IPS-NIHi11 (cell line): ENCODE measurements around the gene FLT1.

ENCODE experiments used
- DNase-seq: peaks from one replicate; pipeline ENCODE4 v3.0.0; 2012; ENCODE audit warnings: mixed read lengths, low spot score

FLT1 gene

DNA sequence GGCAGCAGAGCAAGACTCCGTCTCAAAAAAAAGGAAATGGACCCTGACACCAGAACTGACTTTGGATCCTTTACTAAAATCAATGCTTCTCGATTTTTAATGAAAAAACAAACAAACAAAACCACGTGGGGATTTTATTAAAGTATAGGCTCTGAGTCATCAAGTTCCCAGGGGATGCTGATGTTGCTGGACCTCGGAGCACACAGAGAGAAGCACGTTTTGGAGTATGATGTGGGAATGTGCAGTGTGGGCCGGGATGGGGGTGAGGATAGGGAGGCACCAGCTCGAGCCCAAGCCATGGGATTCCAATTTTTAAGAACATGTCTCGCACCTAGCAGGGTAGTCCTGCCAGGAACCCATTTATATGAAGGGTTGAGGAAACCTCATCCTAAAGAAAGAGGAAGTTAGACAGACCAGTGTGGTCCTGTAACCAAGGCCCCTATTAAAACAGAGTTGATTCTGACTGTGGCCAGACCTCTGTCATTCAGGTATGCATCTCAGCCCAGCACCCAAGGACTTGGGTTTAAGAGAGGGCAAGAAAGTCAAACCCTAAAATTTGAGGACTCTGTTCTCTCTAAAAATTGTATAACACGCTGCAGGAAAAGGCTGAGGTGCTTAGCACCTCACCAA is 6.4 kb downstream of the FLT1 start:
- no peak for DNase-seq

DNA sequence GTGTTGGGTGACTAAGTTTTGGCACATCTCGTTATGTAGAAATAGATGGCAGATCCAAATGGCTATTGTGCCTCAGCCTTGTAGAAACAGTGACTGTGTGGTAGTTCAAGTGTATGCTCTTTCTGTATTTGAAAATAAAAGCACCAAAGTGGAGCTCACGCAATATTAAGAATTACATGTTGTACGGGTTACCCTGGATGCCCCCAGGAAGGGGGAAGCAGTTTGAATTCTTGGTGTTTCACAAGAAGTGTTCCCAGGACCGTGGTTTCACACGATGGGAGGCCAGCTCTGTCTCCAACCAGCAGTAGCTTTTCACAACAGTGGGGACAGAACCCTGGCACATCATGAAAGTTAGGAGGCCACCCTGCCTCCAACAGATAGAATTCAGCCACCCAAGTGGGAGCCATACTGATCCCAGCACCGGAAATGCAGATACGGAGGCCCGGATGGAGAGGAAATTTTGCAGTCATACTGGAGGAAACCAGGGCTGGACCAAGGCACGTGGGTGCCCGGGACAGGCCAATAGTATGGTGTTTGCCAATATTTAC is 8.9 kb downstream of the FLT1 start:
- DNase-seq: no peak

DNA sequence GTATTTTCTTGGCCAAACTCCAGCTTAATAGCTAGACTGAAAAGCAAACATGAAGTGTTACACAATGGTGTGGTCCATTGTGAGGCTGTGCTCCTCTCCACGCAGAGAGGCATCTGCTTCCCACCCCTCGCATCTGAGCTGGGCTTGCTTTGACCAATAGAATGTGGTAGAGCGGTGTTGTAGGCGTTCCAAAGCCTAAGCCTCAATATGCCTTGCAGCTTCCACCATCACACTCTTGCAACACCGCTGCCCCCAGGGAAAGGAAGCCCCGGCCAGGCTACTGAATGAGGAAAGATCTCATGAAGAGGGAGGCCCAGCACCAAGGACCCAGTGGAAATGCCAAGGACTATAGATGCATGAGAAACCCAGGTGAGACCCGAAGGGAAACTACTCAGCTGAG is 9.4 kb downstream of the FLT1 start:
- DNase-seq: no peak

DNA sequence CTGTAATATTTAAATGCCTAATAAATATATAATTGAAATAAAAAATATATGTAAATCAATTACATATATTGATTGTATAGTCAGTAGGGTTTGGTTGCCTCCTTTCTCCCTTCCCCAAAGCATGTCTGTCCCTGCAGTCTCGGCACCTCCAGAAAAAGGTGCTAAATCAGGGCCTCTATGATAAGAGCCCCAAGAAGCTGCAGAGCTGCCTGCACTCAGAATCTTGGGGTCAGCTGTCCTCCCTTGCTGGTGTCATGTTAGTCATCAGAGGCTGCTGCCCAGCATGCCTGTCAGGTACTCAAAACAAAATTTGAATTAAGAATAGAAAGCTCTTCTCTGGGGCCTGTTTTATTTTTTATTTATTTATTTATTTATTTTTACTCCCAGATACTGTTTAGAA is 9.8 kb downstream of the FLT1 start:
- DNase-seq: no peak

DNA sequence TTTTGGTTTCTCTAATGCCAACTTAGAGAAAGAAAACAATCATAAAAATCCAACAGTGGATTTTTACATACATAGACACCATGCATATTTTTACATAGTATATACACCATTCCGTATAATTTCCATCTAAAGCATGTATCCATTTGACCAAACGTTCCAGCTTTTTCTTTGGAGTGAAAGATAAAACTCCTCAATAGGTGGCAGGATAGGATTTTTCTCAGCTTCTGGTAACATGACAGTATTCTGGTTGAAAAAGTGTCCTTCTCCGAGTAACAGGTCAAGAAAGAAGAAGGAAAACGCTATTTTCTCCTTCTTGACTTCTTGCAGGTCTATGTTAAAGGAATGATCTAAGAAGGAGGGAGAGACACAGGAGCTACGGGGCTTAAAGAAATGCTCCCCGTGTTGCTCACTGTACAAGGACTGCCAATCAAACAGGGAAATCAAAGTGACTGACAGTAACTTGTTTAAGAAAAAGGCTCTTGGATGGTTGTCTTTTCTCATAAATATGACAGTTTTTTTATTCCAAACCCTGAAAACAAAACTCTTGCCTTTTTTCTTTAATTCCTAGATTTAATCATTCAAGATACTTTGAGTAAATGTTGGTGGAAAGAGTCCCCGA is 11.5 kb downstream of the FLT1 start:
- DNase-seq: no peak

DNA sequence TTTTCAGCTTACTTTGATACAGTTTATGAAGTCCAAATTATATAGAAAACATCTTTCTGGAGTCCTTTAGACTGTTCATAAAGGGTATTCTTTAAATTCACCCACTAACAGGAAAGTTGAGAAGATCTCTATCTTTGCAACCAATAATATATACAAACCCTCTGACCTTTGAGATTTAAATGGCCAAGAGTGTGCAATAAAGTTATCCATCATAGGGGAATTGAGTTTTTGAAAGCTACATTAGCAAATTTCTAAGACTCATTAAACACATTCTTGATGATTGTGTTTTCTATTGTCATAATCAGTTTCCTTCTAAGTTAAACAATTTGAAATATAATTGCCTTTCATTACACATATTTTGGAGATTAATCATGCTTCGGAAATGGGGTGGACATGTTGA is 15.9 kb downstream of the FLT1 start:
- no peak for DNase-seq

DNA sequence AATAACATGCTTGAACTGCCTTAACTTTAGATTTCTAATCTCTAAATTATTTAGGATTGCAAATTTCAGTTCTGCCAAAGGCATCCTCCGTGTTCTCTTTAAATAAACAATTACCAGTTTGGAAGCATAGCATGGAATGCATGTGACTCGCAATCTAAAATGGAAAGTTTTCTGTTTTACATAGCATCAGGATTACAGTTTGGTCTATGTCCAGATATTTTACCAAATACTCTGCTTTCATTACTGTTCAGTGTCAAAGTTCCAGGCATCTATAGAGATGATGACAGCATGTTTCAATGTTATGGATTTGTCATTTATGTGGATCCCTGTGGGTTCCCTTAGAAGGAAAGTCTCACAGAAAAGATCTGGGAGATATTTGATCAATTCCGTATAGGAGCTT is 16.8 kb downstream of the FLT1 start:
- no peak for DNase-seq

DNA sequence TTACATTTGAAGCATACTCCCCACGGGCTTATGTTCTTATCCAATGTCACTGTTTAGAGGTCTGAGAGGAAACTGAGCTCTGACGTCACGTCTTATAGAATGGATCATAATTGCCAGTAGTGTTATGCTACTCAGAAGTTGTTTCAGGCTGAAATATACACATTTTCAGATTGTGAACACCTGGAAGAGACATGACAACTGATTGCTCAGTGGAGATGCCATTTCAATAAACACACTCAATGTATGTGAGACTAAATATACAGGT is 17.3 kb downstream of the FLT1 start:
- no peak for DNase-seq

DNA sequence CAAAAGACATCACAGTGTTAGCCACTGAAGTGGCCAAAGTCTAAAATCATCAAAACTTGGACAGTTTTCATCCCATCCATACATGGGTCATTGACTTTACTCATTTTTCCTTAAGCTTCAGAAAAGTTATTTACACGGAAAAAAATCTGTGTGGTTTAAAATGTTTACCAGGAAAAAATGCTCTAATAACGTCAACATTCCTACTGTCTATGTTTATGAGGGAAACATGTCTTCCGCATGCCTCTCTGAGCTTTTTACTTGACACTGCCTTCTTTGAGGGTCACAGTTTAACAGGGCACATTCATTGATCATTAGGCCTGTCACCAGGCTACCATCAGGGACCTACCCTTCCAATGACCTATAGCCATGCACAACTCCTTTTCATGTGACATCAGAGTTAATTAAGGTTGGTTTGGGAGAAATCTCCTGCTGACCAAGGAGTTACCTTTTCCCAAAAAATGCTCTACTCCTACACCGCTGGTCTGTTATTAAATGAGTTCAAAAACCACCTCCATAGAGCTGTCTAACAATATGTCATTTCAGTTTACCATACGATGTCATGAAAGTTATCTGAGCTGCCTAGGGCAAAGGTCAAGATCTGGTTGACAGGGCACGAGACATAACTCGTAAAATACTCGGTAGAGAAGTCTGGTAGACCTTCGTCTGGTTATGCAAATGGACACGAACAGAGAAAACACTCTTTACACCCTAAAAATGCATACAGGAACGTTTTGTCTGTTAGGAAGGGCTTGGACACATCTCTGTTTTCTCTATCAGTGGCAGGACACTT is 17.8 kb downstream of the FLT1 start:
- no peak for DNase-seq

DNA sequence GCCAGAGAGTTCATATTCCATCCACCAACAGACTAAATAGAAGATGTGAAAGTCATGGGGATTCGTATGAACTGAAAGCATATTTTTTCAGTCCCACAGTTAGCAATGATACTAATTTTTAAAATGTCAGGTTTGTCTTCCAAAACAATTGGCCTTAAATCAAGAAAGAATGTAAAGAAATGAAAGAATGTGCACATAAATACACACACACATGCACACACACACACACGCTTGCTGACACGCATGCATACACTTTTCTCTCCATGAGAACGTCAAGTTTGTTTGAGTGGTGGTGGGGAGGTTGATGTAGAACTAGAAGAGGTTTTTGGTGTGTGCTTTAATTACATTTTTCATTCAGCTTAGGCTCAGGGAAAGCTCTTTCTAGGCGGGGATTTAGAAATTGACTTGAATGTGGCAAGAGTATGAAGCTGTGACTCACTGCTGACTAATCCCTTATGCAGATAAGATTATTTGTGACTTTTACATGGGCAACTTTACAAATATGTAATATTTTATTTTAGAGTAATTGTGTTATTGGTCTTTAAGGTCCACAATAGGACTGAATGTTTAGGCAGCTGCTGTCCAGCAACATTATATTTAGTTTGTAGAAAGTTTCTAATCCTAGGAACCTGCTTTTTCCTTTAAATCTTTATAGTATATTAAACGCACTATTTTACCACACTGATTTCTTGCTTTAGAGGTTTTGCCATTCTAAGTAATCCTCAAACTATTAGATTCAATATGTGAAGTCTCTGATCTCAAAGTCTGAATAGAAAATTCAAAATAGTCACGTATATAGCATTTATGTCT is 18.8 kb downstream of the FLT1 start:
- no peak for DNase-seq

DNA sequence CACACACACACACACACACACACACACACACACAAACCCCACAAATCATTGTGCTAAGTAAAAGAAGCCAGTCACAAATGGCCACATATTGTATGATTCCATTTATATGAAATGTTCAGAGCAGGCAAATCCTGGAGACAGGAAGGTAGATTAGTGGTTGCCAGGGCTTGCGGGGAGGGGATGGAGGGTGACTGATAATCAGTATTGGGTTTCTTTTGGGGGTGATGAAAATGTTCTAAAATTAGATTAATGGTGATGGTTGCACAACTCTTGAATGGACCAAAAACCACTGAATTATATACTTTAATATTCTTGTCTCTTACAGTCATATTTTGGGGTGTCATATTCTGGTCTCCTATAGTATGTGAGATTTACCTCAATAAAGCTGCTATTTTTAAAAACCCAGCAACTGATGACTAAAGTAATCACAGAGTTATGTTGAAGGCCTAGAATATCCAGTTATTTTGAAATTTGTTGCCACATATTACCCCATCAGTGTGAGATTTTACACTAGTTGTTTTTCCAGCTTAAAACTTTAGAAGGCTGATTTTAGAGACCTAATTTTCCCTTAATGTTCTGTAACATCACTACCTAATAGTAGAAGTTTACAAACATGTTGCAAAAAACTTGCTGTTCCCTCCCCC is 20.3 kb downstream of the FLT1 start:
- DNase-seq: no peak

DNA sequence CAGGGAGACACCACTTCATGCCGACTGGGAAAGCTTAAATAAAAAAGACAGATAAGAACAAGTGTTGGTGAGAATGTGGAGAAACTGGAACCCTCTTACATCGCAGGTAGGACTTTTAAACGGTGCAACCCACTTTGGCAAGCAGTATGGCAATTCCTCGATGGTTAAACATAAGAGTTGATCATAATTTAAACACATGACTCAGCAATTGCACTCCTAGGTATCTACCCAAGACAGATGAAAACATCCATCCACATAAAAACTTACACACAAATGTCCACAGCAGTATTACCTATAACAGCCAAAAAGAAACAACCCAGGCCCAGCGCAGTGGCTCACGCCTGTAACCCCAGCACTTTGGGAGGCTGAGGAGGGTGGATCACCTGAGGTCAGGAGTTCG is 21.9 kb downstream of the FLT1 start:
- no peak for DNase-seq

DNA sequence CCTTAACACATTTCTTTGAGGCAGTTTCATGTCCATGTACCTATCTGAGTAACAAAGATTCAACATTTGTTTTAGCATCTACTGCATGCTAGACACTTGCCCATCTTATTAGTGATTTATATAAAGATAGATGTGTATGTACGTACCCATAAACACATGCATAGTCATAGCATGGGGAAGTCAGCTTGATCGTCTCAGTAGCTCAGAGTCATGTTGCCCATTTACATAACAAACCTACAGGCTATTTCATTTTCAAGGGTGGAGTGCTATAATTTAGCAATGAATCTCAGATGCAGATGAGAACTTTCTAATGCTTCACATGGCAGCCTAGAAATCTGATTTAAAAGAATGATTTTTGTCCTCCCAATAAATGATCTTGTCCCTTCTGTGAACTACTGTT is 23.5 kb downstream of the FLT1 start:
- no peak for DNase-seq

DNA sequence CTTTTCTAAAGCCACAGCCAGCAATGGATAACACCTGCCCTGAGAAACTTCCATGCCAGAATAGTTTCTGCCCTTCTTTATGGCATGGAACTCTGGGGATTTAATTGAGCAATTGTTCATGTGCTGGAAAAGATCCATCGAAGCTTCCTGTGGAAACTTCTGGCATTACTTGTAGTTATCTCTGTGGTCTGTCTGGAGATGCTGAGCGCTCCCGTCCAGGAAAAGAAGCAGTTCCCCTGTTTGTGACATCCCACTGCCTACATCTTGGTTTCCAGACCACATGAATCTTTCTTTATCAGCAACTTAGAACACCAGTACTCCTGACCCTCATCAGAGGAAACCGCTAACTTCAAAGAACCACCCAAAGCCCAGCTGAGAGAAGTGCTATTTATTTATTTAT is 24.6 kb downstream of the FLT1 start:
- no peak for DNase-seq

DNA sequence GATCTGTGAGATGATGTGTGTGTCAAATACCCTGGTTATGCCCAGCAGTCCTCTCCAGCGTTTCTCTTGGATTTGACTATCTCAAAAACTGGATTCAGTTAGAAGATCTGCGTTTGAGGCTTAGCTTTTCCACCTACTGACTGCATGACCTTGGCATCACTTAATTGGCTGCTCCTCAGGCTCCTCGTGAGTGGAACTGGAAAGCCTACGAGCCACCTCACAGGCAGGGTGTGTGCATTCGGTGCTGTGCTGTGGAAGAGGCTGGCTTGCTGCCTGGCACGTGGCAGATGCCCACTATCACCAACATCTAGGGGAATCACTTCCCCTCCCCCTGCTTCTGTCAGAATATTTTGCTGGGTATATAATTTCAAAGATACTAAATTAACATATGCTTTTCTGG is 25.6 kb downstream of the FLT1 start:
- DNase-seq: no peak

DNA sequence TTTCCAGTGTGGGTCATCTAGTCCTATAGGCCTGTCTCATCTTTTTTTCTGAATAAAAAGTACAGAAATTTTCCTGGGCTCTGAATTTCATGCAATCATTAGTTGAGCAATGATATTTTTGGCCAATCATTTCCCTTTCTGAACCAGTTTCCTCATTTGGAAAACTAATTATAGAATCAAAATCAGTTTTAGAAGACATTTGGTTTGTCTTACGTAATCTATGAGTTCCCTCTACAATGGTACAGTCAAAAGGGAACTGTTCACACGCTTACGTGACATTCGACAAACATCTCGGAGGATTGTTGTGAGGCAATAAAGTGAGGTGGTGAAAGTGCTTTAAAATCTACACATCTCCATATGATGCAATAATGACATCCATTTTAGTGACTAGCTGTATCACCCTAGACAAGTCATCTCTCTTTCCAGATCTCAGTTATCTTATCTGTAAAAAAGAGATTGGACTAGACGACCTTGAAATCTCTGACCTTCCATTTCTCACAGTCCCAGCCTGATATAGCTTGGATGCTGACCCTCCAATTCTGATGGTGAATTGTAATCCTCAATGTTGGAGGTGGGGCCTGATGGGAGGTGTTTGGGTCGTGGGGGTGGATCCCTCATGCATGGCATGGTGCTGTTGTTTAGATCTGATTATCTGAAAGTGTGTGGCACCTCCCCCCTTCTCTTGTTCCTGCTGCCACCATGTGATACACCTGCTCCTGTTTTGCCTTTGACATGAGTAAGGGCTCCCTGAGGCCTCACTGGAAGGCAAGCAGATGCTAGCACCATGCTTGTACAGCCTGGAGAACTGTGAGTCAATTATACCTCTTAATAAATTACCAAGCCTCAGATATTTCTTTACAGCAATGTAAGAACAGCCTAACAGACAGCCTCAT is 26.7 kb downstream of the FLT1 start:
- no peak for DNase-seq

DNA sequence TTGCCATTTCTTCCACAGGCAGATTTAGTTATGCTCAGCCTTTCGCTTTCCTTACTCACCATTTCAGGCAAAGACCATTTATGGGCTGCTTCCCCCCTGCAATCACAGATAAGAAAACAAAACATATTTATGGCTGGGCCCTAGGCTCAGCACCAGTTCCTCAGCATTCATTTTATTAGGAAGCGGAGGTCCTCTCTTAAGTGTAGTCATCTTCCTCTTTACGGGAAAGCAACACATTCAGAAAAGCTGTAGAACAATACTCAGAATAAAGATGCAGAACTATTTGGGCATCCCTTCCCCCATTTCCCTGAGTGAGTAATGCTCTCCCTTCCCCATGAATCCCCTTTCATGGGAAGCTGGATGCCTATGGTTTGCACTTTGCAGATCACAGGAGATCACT is 27.9 kb downstream of the FLT1 start:
- no peak for DNase-seq

DNA sequence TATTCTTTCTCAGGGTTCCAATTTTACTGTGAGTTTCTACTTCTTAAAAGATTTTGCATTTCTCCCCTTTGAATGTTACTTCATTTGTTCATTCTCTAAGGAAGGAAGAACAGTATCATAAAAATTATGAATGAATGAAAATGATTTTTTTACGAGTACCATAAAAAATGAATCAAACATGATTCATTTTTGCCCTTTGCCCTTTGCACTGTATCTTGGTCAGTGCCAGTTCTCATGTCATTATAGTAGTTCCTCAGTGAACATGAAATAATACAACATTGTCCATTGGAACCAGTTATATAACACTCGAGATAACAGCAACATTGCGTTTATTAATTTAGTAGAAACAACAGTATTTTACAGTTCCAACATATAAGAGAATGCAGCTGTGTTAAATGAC is 28.8 kb downstream of the FLT1 start:
- DNase-seq: no peak

DNA sequence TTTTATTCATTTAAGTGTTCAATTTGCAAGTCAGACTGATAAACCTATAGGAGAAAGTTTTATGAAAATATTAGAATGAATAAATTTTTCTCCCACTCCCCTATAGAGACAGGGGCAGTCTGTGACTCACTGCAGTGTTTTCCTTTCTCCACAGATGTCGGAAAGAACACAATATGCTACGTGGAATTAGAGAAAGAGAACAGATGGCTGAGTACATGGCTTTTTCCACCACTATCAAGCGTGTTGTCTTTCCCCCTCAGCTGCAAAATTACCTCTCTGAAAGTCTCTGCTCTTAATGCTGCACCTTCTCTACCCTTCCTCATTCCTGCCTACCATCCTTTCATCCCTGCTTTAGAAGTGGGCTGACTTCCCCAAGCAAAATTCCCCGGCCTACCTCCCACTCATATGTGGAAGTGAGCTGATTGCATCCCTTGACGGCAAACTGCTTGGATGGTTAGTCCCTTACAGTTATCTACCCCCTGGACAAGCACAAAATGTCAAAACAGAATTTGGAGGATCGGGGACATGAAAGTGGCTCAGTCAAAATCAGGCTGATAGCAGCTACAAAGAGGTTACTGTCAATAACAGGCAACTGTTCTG is 30.0 kb downstream of the FLT1 start:
- no peak for DNase-seq

DNA sequence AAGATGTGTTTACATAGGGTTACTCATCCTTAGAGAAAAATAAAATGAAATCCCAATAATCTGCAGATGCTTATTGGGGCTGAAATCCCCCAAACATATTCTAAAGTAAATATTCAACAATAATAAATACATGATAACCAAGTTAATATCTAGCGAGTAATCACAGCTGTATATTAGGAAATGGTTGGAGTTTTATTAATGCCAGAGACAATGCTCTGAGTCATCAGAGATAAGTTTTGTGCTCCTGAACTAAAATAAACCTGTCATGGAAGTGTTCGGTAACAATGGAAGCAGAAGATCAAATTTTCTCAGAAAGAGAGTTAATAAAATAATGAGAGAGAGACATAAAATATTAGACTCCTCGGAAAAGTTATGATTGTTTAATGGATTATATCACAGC is 31.4 kb downstream of the FLT1 start:
- DNase-seq: no peak

DNA sequence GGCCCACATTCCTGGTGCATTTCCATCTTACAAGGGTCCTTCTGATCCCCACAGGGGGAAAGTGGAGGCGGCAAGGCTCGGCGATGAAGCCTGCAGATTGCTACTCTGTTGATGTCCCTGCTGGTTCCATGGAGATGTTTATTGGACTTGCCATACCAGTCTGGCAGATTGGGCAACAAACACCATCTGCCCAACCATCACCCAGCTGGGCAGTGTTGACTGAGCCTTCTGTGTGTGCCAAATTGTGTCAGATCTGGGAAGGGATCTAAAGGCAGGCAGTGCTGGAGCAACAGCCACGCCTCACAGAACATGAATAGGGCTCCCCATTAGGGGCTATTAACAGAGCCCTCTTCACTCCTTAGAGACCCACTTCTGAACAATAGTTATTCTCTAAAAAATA is 35.0 kb downstream of the FLT1 start:
- no peak for DNase-seq
